HepG2 (cell line): ENCODE measurements around the gene NIFK. TPM values are rescaled to one million over a fixed set of nuclear protein-coding genes. Genes with fewer than 3 reads are reported as not detected.

ENCODE experiments used
- BHLHE40 ChIP-seq: IDR thresholded peaks from 2 replicates; pipeline ENCODE4 v1.6.1; 2011; ENCODE audit warnings: low read length, improper control_type of control experiment
- CEBPB ChIP-seq: IDR thresholded peaks from 2 replicates; pipeline ENCODE4 v1.6.1; 2011; ENCODE audit warnings: low read depth, low read length, improper control_type of control experiment, borderline replicate concordance
- IRX3 ChIP-seq: sonication (generic); formaldehyde crosslinking; IDR thresholded peaks from 2 replicates; pipeline ENCODE4 v1.8.1; 2023; ENCODE audit warnings: mild to moderate bottlenecking, low read depth, missing genetic modification reagents, borderline replicate concordance
- MXD4 ChIP-seq: IDR thresholded peaks from 2 replicates; pipeline ENCODE4 v1.6.1; 2016; ENCODE audit warnings: mild to moderate bottlenecking, missing biosample characterization, missing genetic modification reagents
- NFKBIZ ChIP-seq: IDR thresholded peaks from 2 replicates; pipeline ENCODE4 v1.6.1; 2018; ENCODE audit warnings: missing genetic modification reagents, missing compliant biosample characterization
- NR2F6 ChIP-seq, 2 experiments: IDR thresholded peaks; 2 replicates each; pipeline ENCODE4 v1.6.1; 2016; ENCODE audit warnings: antibody characterized with exemption in 1 of 2, mild to moderate bottlenecking in 1 of 2
- PPARG ChIP-seq: conservative IDR thresholded peaks from 2 replicates; pipeline ENCODE4 v1.6.1; 2016; ENCODE audit warnings: missing biosample characterization, missing genetic modification reagents
- RNF2 ChIP-seq: fragments of 450-650 bp; conservative IDR thresholded peaks from 2 replicates; pipeline ENCODE4 v1.6.1; 2016; ENCODE audit warnings: low read depth
- SALL1 ChIP-seq: sonication (generic); formaldehyde crosslinking; IDR thresholded peaks from 2 replicates; pipeline ENCODE4 v1.8.0; 2022; ENCODE audit warnings: mild to moderate bottlenecking, missing genetic modification reagents
- SPEN ChIP-seq: sonication (generic); formaldehyde crosslinking; IDR thresholded peaks from 2 replicates; pipeline ENCODE4 v1.5.1; 2020; ENCODE audit warnings: low read depth, mild to moderate bottlenecking, missing genetic modification reagents
- ZNF292 ChIP-seq: sonication (generic); formaldehyde crosslinking; IDR thresholded peaks from 2 replicates; pipeline ENCODE4 v1.8.1; 2022; ENCODE audit warnings: mild to moderate bottlenecking, low read depth, missing genetic modification reagents, borderline replicate concordance
- ZNF317 ChIP-seq: sonication (generic); formaldehyde crosslinking; IDR thresholded peaks from 2 replicates; pipeline ENCODE4 v1.5.0; 2020; ENCODE audit warnings: mild to moderate bottlenecking, missing genetic modification reagents
- ZNF331 ChIP-seq: sonication (generic); formaldehyde crosslinking; IDR thresholded peaks from 2 replicates; pipeline ENCODE4 v1.4.0; 2020; ENCODE audit warnings: missing genetic modification reagents
- polyA plus RNA-seq, 8 experiments: library from polyadenylated mRNA; depleted of rRNA in 3 of 8; stranded (reverse) in 7 of 8; unstranded in 1 of 8; fragments of >200 nt; fragmentation: Illumina TruSeq in 4 of 8; extraction: Trizol in 4 of 8; gene quantifications; 2 replicates each; pipeline versions ENCODE4 v1.2.1 to v1.2.3, GENCODE V29; 2011 to 2016; ENCODE audit warnings: low read depth in 4 of 8, missing spikeins in 1 of 8, mixed read lengths in 1 of 8; ENCODE audit not compliant: insufficient read depth in 1 of 8
- total RNA-seq, 5 experiments: library from RNA; depleted of rRNA; stranded (reverse); fragments of >200 nt; fragmentation: Illumina TruSeq; extraction: Trizol; gene quantifications; 2 replicates each; pipeline ENCODE4 v1.2.3, GENCODE V29; 2016; ENCODE audit warnings: low read depth in 1 of 5
- TF ChIP-seq, protein P1 (sequence below): sonication (generic); formaldehyde crosslinking; IDR thresholded peaks from 2 replicates; pipeline ENCODE4 v1.4.0; 2020; ENCODE audit warnings: mild to moderate bottlenecking, missing genetic modification reagents
- TF ChIP-seq, protein P2 (sequence below): sonication (generic); formaldehyde crosslinking; conservative IDR thresholded peaks from 2 replicates; pipeline ENCODE4 v1.4.0; 2020; ENCODE audit warnings: mild to moderate bottlenecking, missing genetic modification reagents, moderate library complexity
- TF ChIP-seq, protein P3 (sequence below): IDR thresholded peaks from 2 replicates; pipeline ENCODE4 v1.6.1; 2012; ENCODE audit warnings: inconsistent platforms

The NIFK gene
- total and polyA plus RNA-seq, 2 of the 13 experiments (the other 11 are each of a cell fraction or from before 2014, with no cell fraction given), result 19.6 to 105 TPM

DNA sequence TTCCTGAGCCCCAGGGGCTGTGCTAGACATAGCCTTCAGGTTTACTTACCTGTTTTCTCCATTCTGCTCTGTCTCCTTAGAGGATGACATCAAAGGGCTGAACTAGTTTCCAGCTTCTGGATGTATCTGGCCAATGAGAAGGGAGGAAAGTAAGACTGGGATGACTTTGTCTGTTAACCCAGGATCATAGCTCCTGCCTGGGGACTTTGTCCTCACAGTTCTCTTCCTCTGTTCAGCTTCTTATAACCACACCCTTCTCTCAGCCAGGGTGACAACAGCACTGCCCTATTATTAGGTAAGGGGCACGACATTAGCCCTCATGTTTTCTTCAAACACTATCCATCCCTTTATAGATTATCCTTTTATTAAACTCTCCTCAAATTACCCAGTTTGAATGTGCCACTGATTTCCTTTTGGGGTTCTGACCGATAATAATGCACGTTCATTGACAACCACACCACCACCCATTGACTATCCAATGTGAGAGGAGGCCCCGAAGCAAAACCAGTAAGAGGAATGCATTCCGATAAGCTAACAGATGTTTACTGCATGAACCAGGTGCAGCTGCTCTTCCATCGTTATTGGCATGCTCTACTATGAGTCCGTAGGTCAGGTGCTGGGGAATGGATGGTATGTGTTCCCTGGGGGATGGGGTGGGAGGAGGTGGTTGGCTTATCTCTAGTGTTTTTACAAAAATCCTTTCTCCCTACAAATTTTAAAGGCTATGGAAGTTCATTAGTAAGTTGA lies 42.2 kb upstream of the NIFK start (continued):
- TF ChIP-seq NR2F6 (IDR thresholded peaks at IDR 0.05), result no peak
- TF ChIP-seq NR2F6 (CRISPR knock-in tag; IDR thresholded peaks at IDR 0.05), result no peak; the same call in 1 of the 2 replicates
- TF ChIP-seq PPARG (CRISPR knock-in tag), result no peak
- TF ChIP-seq ZNF317 (CRISPR knock-in tag), result peak; percentile 83
- TF ChIP-seq RNF2, result no peak
- no peak for TF ChIP-seq IRX3
- 0 out of 2 replicates have a peak, but pooled peaks have one; percentile 30 for TF ChIP-seq MXD4 (CRISPR knock-in tag)
- TF ChIP-seq BHLHE40, result 0 out of 2 replicates have a peak, but pooled peaks have one; percentile 30
- TF ChIP-seq NFKBIZ (CRISPR knock-in tag), result no peak
- peak; percentile 37; the same call in 1 of the 2 replicates for TF ChIP-seq SALL1 (CRISPR knock-in tag)
- TF ChIP-seq, protein P1, sequence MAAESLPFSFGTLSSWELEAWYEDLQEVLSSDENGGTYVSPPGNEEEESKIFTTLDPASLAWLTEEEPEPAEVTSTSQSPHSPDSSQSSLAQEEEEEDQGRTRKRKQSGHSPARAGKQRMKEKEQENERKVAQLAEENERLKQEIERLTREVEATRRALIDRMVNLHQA (CRISPR knock-in tag), result no peak
- TF ChIP-seq, protein P2, sequence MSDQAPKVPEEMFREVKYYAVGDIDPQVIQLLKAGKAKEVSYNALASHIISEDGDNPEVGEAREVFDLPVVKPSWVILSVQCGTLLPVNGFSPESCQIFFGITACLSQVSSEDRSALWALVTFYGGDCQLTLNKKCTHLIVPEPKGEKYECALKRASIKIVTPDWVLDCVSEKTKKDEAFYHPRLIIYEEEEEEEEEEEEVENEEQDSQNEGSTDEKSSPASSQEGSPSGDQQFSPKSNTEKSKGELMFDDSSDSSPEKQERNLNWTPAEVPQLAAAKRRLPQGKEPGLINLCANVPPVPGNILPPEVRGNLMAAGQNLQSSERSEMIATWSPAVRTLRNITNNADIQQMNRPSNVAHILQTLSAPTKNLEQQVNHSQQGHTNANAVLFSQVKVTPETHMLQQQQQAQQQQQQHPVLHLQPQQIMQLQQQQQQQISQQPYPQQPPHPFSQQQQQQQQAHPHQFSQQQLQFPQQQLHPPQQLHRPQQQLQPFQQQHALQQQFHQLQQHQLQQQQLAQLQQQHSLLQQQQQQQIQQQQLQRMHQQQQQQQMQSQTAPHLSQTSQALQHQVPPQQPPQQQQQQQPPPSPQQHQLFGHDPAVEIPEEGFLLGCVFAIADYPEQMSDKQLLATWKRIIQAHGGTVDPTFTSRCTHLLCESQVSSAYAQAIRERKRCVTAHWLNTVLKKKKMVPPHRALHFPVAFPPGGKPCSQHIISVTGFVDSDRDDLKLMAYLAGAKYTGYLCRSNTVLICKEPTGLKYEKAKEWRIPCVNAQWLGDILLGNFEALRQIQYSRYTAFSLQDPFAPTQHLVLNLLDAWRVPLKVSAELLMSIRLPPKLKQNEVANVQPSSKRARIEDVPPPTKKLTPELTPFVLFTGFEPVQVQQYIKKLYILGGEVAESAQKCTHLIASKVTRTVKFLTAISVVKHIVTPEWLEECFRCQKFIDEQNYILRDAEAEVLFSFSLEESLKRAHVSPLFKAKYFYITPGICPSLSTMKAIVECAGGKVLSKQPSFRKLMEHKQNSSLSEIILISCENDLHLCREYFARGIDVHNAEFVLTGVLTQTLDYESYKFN (CRISPR knock-in tag), result peak; percentile 59
- no peak for TF ChIP-seq CEBPB
- TF ChIP-seq ZNF331 (CRISPR knock-in tag), result peak; percentile 60
- no peak for TF ChIP-seq SPEN
- TF ChIP-seq ZNF292, result 0 out of 2 replicates have a peak, but pooled peaks have one; percentile 35
- TF ChIP-seq, protein P3, sequence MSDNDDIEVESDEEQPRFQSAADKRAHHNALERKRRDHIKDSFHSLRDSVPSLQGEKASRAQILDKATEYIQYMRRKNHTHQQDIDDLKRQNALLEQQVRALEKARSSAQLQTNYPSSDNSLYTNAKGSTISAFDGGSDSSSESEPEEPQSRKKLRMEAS, result peak; percentile 54; the same call in 1 of the 2 replicates
